ENCODE data around the gene MORN5. TPM values are rescaled to one million over a fixed set of nuclear protein-coding genes. Genes with fewer than 3 reads are reported as not detected.

Gene MORN5
- polyA plus RNA-seq, 1 donor from 2014 or later, result not detected

GRCh38 chr9:122217640-122218039, 57.9 kb downstream of the MORN5 start:
- H3K9me3 Mint-ChIP-seq, result no peaks in the 10 kb centered on the region
- no peak overlapping the region for H3K27ac Mint-ChIP-seq

GRCh38 chr9:122218071-122218934, 58.6 kb downstream of the MORN5 start:
- no peaks in the 10 kb centered on the region for H3K9me3 Mint-ChIP-seq
- peak overlapping the region in 2 of 3 donors; percentile 17 to 50 for H3K27ac Mint-ChIP-seq
- H3K27me3 Mint-ChIP-seq, result peaks cover 83% of the 10 kb centered on the region
- H3K4me1 Mint-ChIP-seq, result peaks cover 6 to 21% (median 19%) of the 10 kb centered on the region in 3 donors
- H3K4me3 Mint-ChIP-seq, result peak overlapping the region; percentile 11 to 88 (median 42)
- H3K36me3 Mint-ChIP-seq, result no peaks in the 10 kb centered on the region

More at GRCh38 chr9:122217640-122218039, 57.9 kb downstream of the MORN5 start:
- Mint-ChIP-seq H3K36me3 (no peaks in the 10 kb centered on the region), H3K4me1 (peaks cover 11 to 24% (median 19%) of the 10 kb centered on the region in 3 donors), H3K27me3 (peaks cover 84% of the 10 kb centered on the region), H3K4me3 (peak overlapping the region in 1 of 4 donors; percentile 11)

DNA sequence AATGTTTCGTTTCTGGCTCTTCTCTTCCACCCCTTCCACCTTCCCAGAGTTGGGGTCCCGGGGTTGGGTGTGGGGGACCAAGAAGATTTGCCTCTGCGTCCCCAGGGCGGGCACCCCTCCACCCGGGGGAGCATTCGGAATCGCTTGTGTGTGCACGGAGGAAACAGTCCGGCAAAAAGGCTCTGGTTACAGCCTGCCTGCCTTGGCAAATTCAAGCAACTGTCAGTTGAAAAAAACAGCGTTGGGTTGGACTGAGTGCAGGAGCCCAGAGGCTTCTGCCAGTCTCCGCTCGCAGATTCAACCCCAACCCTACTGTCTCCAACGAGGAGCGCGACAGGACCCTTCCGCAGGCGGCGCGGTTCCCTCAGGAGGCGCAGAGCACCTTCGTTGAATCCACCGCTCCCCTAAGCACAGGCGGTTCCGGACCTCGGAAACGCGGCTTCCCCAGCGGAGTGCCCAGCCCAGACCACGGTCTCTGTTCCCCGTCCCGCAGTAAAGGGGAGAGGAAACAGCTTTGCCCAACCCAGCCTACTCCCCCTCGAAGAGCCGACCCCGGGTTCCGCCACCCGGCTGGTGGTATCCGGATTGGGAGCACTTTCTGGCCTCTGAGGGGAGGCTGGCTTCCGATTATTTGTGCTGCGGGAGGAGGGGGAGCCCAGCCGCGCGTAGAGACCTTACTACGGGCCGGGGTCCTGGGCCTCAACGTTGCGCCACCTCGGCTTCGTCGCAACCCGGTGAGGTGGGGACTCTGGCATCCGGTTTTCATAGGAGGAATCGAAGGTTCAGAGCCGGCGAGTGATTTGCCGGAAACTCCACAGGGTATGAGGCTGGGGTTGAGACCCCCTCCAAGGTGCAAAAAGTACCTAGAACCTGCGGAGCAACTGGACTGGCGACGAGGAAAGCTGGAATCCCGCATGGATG, 59.5 kb downstream of the MORN5 start:
- Mint-ChIP-seq H3K27ac (peak overlapping the region in 1 of 3 donors; percentile 5), H3K4me3 (peak overlapping the region in 3 of 4 donors; percentile 64 to 88 (median 66)), H3K36me3 (no peaks in the 10 kb centered on the region), H3K27me3 (peaks cover 85% of the 10 kb centered on the region), H3K4me1 (peaks cover 6 to 21% (median 19%) of the 10 kb centered on the region in 3 donors), H3K9me3 (no peaks in the 10 kb centered on the region)

DNA sequence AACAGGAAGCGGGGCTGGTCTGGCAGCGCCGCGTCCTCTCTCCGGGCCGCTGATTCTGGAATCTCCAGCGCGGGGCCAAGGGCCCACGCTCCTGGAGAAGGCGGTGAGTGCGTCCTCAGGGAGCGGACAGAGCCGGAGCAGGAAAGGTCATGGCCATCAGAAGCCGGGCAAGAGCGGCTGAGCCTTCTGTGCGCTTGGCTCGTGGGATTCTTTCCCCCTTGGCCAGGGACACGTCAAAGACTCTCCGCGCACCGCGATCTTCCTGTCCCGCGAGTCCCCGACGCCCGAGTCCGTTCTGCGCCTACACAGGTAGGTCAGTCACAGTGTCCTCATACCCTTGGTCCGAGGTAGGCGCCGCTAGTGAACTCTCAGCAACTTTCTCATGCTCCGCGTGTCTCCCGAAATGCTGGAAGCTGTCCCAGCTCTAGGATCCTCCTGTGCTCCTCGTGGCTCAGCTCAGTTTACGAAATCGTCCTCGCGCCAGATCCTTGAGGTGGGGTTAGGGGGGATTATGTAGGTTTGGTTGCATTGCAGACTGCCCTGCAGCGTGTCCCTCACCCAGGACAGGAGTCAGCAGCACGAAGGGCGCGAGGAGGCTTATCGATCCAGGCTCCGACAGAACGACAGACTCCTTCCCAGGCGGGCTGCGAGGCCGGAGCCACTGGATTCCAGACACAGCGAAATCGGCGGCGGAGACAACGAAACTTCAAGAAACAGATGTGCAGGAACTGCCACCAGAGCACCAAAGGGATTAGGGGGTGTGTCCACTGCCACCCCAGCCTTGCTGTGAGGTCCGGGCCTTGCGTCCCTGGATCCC, 60.4 kb downstream of the MORN5 start:
- Mint-ChIP-seq H3K27me3 (peaks cover 84% of the 10 kb centered on the region), H3K4me1 (peaks cover 6 to 20% (median 19%) of the 10 kb centered on the region in 3 donors), H3K36me3 (no peaks in the 10 kb centered on the region), H3K4me3 (peak overlapping the region in 3 of 4 donors; percentile 43 to 64 (median 58)), H3K27ac (no peak overlapping the region), H3K9me3 (no peaks in the 10 kb centered on the region)

- Mint-ChIP-seq H3K27me3 (peaks cover 84% of the 10 kb centered on the region), H3K4me3 (peak overlapping the region in 2 of 4 donors; percentile 38 to 40), H3K4me1 (peaks cover 6 to 20% (median 19%) of the 10 kb centered on the region in 3 donors), H3K9me3 (no peaks in the 10 kb centered on the region), H3K27ac (no peak overlapping the region), H3K36me3 (no peaks in the 10 kb centered on the region)
These were observed 61.0 kb downstream of the MORN5 start for GRCh38 chr9:122220673-122221182.

DNA sequence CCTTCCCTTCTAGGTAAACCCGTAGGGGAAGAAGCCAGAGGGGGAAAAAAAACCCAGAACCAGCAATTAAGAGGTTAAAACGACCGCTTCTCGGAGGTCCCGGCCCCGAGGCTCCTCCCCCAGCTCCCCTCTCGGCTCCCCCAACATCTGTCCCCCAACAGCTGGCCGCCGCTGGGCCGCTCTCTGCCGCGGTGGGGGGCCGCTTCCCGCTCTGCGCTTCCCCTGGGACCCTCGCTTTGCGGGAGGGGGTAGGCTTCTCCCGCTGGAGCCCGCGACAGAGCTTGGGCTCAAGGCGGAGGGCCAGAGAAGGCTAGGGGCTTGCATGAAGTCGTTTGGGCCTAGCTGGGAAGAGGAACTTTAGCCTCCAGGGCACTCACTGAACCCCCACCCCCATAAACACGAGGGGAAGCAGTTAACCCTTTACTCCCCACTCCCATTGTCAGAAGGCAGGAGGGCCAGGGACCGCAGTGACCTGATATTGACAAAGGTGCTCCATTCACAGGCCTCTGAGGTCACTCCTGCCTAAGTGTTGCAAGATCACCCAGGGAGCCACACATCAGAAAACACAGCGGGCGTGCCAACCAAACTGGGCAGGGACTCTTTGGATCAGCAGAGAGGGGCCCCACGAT, 61.6 kb downstream of the MORN5 start:
- Mint-ChIP-seq H3K4me1 (peaks cover 6 to 20% (median 19%) of the 10 kb centered on the region in 3 donors), H3K36me3 (no peaks in the 10 kb centered on the region), H3K27me3 (peaks cover 82% of the 10 kb centered on the region), H3K4me3 (peak overlapping the region in 1 of 4 donors; percentile 40), H3K9me3 (no peaks in the 10 kb centered on the region), H3K27ac (no peak overlapping the region)

DNA sequence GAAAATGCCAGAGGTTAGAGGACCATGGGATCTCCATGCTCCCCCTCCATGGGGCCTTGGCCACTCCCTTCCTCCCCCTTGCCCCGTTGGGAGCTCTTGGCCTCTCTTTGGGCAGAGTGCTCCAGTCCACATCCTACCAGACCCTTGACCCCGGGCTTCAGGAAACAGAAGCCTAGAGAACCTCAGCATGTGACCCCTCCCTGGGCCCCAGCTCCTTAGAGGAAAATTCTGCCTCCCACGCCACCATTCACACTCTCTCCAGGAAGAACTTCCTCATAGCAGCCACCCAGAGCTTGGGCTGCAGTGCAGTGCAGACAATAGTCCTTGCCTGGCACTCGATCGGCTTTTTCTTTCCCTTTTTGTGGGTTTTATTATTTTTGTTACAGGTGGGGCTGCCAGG, 63.1 kb downstream of the MORN5 start:
- Mint-ChIP-seq H3K27ac (no peak overlapping the region), H3K36me3 (no peaks in the 10 kb centered on the region), H3K27me3 (peaks cover 83% of the 10 kb centered on the region), H3K4me1 (peaks cover 6 to 20% (median 16%) of the 10 kb centered on the region in 3 donors), H3K4me3 (no peak overlapping the region), H3K9me3 (no peaks in the 10 kb centered on the region)

DNA sequence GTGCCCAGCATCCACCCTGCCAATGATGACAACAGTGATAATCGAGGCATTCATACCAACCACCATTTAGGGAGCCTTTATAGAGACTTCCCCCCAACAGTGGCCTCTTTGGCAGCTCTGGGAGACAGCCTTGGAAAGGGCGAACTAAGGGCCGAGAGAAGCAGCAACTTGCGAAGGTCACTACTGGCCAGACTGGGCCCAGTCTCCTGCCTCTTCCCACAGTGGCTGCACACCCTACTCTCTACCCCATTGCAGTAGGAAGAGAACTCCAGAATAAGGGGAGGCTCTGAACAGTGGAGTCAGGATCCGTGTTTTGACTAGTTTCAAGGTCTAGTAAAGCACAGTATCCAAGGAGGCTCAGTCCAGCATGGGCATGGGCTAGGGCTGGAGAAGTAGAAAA, 63.7 kb downstream of the MORN5 start:
- peaks cover 3 to 15% (median 12%) of the 10 kb centered on the region in 3 donors for H3K4me1 Mint-ChIP-seq
- H3K36me3 Mint-ChIP-seq, result no peaks in the 10 kb centered on the region
- peaks cover 81% of the 10 kb centered on the region for H3K27me3 Mint-ChIP-seq
- H3K9me3 Mint-ChIP-seq, result no peaks in the 10 kb centered on the region
- no peak overlapping the region for H3K4me3 Mint-ChIP-seq
- no peak overlapping the region for H3K27ac Mint-ChIP-seq

DNA sequence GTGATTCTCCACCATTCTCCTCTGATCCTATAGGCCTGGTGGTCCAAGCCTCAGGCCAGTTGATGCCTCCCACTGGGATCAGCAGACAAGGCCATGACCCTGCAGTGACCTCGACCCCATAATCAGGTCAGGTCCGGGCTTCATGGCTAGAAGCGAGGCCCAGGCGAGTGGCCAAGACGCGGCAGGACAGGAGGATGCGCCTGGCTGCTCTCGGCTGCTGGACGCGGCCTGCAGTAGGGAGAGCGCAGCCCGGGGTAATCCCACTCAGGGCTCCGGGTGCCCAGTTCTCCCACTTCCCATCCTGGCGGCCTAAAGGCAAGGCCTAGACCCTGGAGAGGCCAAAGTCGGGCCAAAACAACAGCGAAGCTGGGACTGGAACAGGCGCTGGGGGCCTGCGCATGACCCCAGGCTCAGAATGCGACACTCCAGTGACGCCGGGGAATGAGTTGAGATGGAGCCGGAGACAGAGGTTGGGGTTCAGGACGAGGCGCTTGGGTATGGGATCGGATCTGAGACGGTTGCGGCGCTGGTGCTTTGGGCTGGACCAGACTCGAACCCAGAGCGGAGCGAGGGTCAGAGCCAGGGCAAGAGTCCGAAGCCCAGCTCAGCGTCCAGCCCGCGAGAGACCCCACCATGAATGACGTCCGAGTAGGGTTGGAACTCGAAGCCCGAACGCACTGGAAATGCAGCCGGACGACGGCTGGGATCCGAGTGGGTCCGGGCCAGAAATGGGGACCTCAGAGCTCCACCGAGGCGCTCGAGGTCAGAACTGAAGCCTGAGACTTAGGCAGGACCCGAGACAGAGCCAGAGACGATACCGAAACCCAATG, 65.8 kb downstream of the MORN5 start:
- Mint-ChIP-seq H3K9me3 (no peaks in the 10 kb centered on the region), H3K4me3 (peak overlapping the region in 1 of 4 donors; percentile 12), H3K27ac (no peak overlapping the region), H3K36me3 (no peaks in the 10 kb centered on the region), H3K27me3 (peaks cover 62% of the 10 kb centered on the region), H3K4me1 (peaks cover 0 to 3% (median 0%) of the 10 kb centered on the region in 3 donors)

DNA sequence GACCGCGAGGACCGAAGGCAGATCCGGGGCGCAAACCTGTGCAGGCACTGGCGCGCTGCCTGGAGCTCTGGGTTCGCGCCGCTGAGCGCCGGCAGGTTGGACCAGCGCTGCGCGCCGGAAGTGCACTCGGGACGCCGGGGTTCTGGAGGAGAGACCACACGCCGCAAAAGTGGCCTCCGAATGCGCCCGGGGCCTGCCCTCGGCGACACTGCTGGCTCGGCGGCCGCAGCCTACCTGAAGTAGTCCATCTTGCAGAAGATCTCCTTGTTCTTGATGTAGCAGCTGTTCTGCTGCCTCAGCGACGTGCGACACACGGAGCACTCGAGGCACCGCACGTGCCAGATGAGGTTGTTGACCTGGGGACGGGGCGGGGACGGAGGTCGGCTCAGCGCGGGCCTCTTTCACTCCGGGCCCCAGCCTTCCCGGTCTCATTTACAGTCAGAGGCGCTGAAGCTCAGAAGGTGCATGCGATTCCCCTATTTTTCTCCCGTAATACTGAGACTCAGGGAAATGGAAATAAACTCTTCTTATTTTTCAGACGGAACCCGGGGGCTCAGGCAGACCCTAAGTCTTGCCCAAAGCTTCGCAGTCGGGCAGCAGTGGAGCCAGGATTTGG, 66.5 kb downstream of the MORN5 start:
- no peak overlapping the region for H3K4me3 Mint-ChIP-seq
- no peaks in the 10 kb centered on the region for H3K4me1 Mint-ChIP-seq
- no peaks in the 10 kb centered on the region for H3K9me3 Mint-ChIP-seq
- peaks cover 57% of the 10 kb centered on the region for H3K27me3 Mint-ChIP-seq
- H3K36me3 Mint-ChIP-seq, result no peaks in the 10 kb centered on the region
- H3K27ac Mint-ChIP-seq, result peak overlapping the region in 1 of 3 donors; percentile 59

- no peaks in the 10 kb centered on the region for H3K36me3 Mint-ChIP-seq
- no peak overlapping the region for H3K27ac Mint-ChIP-seq
- peak overlapping the region in 2 of 4 donors; percentile 47 to 63 for H3K4me3 Mint-ChIP-seq
- H3K9me3 Mint-ChIP-seq, result no peaks in the 10 kb centered on the region
- no peaks in the 10 kb centered on the region for H3K4me1 Mint-ChIP-seq
- H3K27me3 Mint-ChIP-seq, result peaks cover 49% of the 10 kb centered on the region
These were observed 67.3 kb downstream of the MORN5 start for GRCh38 chr9:122226758-122227574.

GRCh38 chr9:122227575-122227900, 67.8 kb downstream of the MORN5 start:
- Mint-ChIP-seq H3K36me3 (no peaks in the 10 kb centered on the region), H3K27me3 (peaks cover 44% of the 10 kb centered on the region), H3K27ac (no peak overlapping the region), H3K4me3 (peak overlapping the region in 3 of 4 donors; percentile 47 to 75 (median 63)), H3K9me3 (no peaks in the 10 kb centered on the region), H3K4me1 (no peaks in the 10 kb centered on the region)

All from IgD-negative memory B cell (primary cell).